MM.1S (cell line): ENCODE measurements around the gene ABCB8.

Source experiments
- EZH2 ChIP-seq: fragments of 300-600 bp; sonication (generic); optimal IDR thresholded peaks from 2 replicates; pipeline ENCODE3; 2017; ENCODE audit warnings: low read depth, mild to moderate bottlenecking, antibody characterized with exemption, low read length, mixed read lengths
- TF ChIP-seq, protein P1 (sequence below): fragments of 300-600 bp; sonication (generic); IDR thresholded peaks from 2 replicates; pipeline ENCODE4 v1.5.1; 2016; ENCODE audit warnings: antibody characterized with exemption, low read length, mixed read lengths

DNA sequence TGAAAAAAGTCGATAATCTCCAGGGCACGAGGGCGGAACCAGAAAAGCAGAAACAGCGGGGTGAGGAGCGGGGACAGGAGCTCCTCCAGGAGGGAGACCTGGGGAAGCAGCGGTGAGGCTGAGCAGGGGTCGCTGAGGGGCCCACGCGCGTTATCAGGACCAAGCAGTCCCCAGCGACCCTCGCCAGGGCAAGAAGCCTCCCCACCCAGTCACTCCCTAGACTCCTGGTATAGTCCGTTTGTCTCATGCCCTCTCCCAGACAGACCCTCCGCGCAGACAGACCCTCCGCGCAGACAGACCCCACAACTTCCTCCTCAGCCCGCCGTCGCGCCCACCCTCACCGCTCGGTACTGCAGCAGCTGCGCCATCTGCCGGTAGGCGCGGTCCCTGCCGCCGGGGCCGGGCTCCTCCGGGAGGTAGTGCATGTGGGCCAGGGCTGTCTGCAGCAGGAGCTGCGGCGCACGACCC is 10.3 kb upstream of the ABCB8 start:
- TF ChIP-seq, protein P1, sequence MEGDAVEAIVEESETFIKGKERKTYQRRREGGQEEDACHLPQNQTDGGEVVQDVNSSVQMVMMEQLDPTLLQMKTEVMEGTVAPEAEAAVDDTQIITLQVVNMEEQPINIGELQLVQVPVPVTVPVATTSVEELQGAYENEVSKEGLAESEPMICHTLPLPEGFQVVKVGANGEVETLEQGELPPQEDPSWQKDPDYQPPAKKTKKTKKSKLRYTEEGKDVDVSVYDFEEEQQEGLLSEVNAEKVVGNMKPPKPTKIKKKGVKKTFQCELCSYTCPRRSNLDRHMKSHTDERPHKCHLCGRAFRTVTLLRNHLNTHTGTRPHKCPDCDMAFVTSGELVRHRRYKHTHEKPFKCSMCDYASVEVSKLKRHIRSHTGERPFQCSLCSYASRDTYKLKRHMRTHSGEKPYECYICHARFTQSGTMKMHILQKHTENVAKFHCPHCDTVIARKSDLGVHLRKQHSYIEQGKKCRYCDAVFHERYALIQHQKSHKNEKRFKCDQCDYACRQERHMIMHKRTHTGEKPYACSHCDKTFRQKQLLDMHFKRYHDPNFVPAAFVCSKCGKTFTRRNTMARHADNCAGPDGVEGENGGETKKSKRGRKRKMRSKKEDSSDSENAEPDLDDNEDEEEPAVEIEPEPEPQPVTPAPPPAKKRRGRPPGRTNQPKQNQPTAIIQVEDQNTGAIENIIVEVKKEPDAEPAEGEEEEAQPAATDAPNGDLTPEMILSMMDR, result peak; percentile 100
- TF ChIP-seq EZH2, result no peak
